Kidney glomerular epithelial cell (primary cell): ENCODE results near the gene CDH12.
"Not testable (repeated sequence)": the region's sequence is repeated elsewhere in the genome, so short reads cannot be mapped to it uniquely, and the experiment has no call there.

ENCODE experiments used
- DNase-seq: peaks from one replicate; lab custom pipeline; 2025; lab: John Stamatoyannopoulos, UW

Gene CDH12

DNA sequence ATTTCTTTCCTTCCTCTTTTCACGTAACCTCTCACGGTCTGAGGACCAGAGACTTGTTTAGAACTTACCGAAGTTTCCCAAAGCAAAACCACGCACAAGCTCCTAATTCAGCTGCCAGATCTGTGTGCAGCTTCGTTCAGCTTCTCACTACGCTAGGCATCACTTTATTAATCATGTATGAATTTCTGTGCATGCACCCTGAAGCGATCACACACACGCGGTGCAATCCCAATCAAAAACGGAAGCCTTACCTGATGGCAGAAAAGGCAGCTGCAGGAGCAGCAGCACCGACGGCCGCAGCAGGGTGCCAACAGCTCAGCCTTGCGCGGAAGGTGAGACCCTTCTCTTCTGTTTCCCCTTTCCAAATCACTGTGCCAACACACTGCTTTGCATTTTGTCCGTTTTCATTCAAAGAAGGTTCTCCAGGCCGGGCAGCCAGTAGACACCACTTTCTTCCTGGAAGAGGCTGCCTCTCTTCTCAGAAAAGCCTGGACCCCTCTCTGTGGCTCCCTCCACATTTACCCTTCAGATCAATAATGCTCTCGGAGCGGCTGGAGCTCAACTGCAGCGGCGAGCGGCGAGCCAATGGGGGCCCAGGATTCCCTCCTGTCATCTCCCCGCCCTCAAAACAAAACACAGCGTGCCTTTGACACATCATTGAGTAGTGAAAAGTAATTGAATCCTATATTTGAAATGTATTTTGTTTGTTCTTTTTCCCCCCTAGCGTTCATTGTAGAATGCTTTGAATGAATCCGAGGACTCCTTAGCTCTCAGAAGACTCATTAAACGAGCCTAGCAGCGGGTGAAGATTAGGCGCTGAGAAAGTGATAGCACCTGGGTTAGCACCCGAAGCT is at the start of gene CDH12:
Gene CDH12, minus strand, starts transcription at position 538 of the 854 bp plus-strand sequence.
- no peak for DNase-seq

DNA sequence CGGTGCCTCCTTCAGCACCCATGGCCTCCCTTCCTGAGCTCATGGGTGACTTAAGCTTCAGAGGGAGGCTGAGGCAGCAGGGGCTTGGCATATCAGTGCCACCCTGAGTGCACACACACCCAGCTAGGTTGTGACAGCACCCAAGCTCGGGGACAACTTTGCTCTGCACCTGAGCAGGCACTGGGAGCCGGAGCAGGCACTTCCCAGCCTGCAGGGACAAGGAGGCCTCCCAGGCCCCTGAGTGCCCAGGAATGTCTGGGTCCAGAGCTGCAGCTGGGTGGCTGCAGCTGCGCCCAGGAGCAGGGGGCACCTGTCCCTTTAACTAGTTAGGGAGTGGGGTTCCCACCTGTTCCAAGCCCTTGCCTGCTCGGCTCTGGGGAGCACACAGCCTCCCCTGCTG is 48.7 kb upstream of the CDH12 start:
- DNase-seq = no peak

DNA sequence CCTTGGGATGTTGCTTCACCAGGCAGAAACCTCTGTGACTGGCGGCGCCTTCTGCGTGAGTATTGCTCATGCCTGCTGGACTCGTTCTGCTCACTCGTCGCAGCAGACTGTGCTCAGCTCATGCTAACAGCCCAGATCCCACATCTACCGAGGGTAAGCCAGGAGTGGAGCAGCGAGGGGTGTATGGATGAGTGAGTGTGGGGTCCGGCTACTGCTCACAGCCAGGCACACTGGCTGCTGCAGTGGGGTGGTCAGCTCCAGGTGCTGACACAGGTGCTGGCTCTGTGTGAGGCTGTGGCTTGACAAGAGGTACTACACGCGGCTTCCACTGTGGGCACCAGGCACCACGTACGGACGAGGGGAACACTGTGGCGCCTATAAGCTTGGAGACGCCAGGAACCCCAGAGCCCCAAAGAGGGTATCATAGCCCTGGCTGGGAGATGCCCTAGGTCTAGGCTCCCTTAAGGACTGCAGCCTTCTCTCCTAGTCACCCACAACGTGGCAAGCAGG is 47.7 kb upstream of the CDH12 start:
- DNase-seq = no peak

DNA sequence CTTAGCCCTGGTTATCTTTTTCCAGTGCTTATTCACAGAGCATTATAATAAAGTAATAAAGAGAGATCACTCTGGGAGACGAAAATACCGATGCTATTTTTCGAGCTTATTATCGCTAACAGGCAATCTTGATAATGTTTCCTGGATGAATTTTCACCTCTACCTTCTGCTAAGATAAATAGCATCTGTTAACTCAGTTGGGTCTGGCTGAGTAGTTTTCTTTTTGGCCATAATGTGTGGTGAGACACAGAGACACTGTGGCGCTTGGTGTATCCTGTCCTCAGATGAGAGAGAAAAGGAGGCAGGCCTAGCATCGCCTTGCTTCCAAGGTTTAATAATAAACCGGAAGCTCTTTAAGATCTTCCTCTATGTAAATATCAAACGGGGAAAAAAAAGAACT is 46.2 kb upstream of the CDH12 start:
- DNase-seq = no peak

DNA sequence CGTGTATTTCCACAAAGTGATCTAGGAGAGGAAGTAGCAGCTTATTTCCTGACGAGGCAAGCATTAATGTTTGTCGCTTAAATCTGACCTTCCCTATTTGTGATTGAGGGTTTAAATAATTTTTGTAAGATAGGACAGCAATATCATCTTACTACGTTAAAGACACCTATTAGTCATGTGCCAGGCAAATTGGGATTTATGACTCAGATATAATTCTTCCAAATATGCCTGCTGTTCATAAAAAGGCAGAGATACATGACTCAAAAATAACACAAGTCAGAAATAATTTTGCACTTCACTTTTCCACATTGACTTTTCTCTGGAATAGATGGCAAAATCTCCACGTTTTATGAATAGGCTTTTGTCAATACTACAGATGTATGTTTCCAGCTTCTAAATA is 43.0 kb upstream of the CDH12 start:
- no peak for DNase-seq

GRCh38 chr5:22892441-22892840 is 39.3 kb upstream of the CDH12 start:
- DNase-seq = no peak

DNA sequence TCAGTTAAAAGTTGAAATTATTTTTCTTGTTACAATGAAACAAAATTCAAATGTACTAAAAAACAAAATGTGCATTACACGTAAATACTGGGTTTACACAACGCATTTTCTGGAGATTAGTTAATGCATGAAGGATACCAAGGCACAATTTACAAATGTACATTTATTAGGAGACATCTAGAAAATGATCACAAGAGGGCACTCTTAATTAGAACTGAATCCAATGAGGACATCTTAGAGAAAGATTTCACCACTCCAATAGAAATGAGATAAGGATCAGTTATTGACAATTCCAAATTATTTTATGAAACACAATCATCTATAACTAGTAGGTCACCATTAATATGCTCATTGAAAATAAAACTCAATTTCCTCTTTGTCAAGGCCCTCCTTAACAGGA is 36.6 kb upstream of the CDH12 start:
- DNase-seq = no peak

DNA sequence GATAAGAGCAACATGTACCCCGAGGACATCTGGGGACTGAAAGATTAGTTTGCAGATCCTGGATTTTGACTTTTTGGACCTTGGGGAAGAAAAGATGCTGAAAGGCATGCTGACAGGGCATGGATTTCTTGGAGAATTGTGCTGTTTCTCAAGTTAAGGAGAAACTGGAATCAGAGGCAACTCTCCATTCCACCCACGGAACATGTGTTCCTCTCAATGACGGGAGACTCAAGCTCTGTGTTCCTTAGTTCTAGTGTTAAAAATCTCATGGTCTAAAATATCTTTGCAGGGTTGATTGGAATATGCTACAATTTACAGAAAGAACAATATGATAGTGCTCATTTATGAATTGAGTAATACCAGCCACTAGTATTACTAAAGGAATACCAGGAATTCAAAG is 34.4 kb upstream of the CDH12 start:
- no peak for DNase-seq

DNA sequence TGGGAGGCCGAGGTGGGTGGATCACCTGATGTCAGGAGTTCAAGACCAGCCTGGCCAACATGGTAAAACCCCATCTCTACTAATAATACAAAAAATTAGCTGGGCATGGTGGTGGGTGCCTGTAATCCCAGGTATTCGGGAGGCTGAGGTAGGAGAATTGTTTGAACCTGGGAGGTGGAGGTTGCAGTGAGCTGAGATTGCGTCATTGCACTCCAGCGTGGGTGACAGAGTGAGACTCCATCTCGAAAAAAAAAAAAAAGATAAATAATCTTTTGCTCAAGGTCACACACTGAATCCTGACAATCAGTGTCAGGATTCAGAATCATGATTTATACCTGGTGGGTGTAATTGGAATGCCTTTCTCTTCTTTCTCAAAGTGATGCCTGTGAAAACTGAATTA is 5.8 kb upstream of the CDH12 start:
- not testable (repeated sequence) for DNase-seq

- DNase-seq = no peak
Measured at GRCh38 chr5:22855824-22856223, 2.7 kb upstream of the CDH12 start.

GRCh38 chr5:22850981-22851380 is 2.2 kb downstream of the CDH12 start:
- DNase-seq = no peak

DNA sequence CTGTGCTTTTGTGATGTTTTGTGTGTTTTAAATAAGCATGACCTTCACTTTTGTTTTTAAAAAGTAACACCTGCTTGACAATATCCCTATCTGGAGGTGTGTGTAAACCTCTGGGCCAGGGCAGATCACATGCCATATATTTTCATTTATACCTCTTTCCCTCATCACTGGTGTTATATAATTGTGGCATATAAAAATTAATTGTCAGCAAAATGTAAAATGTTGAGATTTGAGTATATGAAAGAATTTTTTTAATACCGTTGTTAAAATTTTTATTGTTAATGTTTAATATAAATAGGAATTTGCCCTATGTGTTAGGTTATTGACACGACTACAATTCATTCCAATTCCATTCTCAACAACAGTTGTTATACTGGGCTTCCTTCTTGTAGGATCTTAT is 6.5 kb downstream of the CDH12 start:
- no peak for DNase-seq

DNA sequence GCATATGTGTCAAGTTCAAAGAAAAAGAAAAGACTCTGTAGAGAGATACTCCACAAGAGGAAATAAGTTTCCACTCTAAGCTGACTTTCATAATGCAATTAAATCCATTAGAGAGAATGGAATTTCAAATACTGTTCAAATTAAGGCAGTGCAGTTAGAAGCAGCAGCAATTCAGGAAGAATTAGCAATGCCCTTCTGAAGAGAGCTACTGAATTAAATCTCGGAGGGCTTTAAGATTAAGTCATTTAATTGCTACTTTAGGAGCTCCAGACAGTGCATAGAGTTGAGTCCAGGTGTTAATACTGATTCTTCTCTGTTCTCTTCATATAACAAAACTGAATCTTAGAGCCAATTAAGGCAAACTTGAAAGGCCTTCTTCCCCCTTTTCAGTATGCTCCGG is 8.5 kb downstream of the CDH12 start:
- DNase-seq = no peak

DNA sequence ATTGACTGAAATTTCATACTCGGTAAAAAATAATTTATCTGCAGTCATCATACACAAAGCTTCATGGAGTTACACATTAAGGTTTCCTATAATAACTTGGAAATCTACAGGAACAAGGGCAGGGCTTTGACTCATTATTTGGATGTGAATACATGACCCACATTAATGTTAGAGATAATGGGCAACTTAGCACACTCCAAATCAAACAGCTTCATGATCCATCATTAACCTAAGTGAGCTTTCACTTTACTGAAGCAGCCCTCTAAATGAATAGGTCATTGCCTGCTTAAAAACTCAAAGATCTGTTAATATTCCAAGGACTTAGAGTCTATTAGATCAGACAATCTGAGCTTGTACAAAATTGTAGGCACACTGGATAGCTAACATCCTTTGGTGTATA is 9.0 kb downstream of the CDH12 start:
- no peak for DNase-seq

GRCh38 chr5:22842574-22842973 is 10.6 kb downstream of the CDH12 start:
- no peak for DNase-seq

DNA sequence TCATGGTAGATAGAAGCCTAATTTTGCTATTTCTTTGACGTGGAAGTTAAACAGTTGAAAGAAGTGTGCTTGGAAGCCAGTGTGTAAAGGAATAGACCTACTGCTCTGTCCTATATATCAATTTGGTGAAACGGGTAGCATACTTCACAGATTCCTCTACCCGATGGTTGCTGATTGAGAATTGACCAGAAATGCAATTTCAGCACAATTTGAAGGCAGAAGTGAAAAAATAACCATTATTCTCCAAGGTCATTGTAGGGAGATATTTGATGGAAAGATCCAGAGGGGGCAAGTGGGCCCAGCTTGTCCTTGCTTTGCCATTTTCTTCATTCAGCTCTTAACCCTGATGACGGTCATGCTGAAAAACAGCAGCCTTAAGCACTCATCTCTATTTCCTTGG is 15.3 kb downstream of the CDH12 start:
- no peak for DNase-seq

- DNase-seq = no peak
Measured at GRCh38 chr5:22835686-22836085, 17.5 kb downstream of the CDH12 start.

DNA sequence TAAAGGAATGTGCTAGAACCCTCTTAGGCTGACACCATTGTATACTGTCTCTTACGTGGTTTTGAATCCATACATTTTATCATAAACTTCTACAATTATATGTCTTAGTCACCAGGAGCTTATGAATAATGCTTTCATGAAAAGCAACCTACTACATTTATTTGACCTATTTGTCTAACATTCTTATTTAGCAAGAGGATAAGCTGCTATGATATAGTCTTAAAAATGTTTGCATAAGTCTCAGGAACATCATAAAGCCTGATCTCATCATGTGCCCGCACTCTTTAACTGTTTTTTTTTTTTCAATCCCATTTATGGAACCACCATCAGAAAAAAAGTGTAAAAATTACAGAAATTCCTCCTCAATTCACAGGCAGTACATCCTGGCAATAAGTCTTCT is 59.7 kb downstream of the CDH12 start:
- no peak for DNase-seq

DNA sequence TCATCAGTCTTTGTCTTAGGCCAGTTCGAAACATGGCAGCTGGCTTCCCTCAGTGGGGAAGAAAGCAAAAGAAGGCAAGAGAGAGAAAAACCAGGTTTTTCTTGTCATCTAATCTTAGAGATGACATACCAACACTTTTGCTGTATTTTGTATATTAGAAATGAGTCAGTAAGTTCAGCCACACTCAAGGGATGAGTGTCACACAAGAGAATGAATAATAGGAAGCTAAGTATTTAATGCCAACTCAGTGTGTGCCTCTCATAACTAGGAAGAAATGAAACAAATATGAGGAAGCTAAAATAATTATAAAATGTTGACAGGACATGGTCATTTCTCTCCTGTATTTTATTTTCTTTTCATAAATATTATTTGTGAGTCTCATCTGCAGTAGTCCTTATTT is 65.3 kb downstream of the CDH12 start:
- DNase-seq = no peak

DNA sequence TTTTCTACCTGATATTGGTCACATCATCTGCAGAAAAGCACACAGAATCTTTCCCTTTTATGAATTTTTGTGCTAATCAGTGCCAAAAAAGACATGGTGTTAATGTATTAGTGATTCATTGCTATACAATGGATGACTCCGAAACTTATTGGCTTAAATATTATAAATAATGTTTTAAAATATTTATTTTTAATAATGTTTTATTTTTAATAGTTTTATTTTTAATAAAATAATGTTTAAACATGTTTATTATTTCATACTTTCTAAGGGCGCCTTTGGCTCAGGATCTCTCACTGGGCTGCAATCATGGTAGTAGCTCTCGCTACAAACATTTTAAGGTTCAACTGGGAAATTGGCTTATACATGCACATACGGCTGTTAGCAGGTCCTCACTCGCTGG is 65.7 kb downstream of the CDH12 start:
- DNase-seq = no peak

DNA sequence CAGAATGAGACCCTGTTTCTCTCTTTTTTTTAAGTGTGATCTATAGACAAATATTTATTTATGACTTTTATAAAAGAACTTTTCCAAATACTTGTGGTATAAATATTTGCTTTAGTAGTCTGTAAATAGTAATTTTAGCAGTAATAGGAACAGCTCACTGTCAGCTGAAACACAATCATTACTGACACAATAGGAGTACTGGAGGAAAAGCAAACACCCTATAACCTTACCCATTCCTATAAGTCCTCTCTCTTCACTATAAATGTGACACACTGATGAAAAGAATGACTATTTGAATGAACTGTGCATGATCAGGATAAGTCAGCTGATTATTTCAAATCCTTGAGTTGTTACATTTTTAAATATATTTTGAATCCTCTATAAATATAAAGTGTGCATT is 72.4 kb downstream of the CDH12 start:
- no peak for DNase-seq

DNA sequence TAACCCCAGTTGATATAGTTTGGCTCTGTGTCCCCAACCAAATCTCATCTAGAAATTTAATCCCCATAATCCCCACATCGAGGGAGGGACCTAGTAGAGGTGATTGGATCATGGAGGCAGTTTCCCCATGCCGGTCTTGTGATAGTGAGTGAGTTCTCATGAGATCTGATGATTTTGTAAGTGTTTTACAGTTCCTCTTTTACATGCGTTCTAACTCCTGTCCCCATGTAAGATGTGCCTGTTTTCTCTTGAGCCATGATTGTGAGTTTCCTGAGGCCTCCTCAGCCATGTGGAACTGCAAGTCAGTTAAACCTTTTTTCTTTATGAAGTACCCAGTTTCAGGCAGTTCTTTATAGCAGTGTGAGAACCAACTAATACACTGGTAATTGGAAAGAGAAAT is 73.6 kb downstream of the CDH12 start:
- no peak for DNase-seq

- DNase-seq = no peak
Measured at GRCh38 chr5:22776285-22776684, 76.9 kb downstream of the CDH12 start.

- not testable (repeated sequence) for DNase-seq
Measured at GRCh38 chr5:22774214-22774613, 78.9 kb downstream of the CDH12 start.
